Muscle layer of duodenum (tissue), 2 donors: ENCODE data around the gene TXNL4A.
"Not testable (repeated sequence)": the region's sequence is repeated elsewhere in the genome, so short reads cannot be mapped to it uniquely, and the experiment has no call there.

ENCODE experiments used
- H3K27ac ChIP-seq: one replicate; pipeline ENCODE4 v1.7.0; 2013; ENCODE audit warnings: mild to moderate bottlenecking, low read length
- H3K27me3 ChIP-seq: one replicate; pipeline ENCODE4 v1.7.0; 2013; ENCODE audit warnings: low read depth, mild to moderate bottlenecking, control low read depth, low read length
- H3K36me3 ChIP-seq, 2 donors: one replicate each; pipeline ENCODE4 v1.7.0; 2013; ENCODE audit warnings: low read length in 2 of 2, control low read depth in 1 of 2, mild to moderate bottlenecking in 1 of 2; ENCODE audit not compliant: insufficient read depth in 2 of 2, control insufficient read depth in 1 of 2
- H3K4me1 ChIP-seq, 2 donors: one replicate each; pipeline ENCODE4 v1.7.0; 2013; ENCODE audit warnings: low read length in 2 of 2, mild to moderate bottlenecking in 2 of 2, control low read depth in 1 of 2, moderate library complexity in 1 of 2; ENCODE audit not compliant: insufficient read depth in 2 of 2, control insufficient read depth in 1 of 2
- H3K4me3 ChIP-seq, 2 donors: one replicate each; pipeline ENCODE4 v1.7.0; 2013; ENCODE audit warnings: low read length in 2 of 2, low read depth in 1 of 2, mild to moderate bottlenecking in 1 of 2
- H3K9me3 ChIP-seq, 2 donors: one replicate each; pipeline ENCODE4 v1.7.0; 2013; ENCODE audit warnings: low read length in 2 of 2, control low read depth in 1 of 2, mild to moderate bottlenecking in 1 of 2; ENCODE audit not compliant: control insufficient read depth in 1 of 2
- donor health status: healthy.

Gene TXNL4A

GRCh38 chr18:79962835-79963657 lies 25.3 kb downstream of the TXNL4A start:
- Histone ChIP-seq H3K27ac (no peak overlapping the region), H3K4me1 (peaks cover 6 to 16% of the 10 kb centered on the region in 2 donors), H3K36me3 (no peaks in the 10 kb centered on the region), H3K27me3 (peaks cover 4% of the 10 kb centered on the region), H3K9me3 (no peaks in the 10 kb centered on the region), H3K4me3 (no peak overlapping the region)

DNA sequence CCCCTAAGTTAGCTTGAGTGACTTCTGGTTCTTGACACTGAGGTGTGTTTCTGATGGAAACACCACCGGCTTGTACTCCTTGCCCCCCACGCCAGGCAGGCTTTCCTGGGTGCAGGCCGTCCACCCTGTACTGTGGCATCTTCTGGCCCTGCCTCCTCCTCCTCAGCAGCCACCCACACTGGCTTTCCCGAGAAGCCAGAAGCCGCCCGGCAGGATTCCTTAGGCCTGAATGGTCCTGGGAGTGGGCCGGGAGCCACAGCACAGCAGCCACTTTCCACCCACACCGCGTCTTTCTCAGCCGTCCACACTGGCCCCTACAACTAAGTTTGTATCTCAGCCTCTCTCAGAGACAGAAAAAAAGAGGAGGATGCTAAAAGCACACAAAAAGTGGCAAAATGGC lies 26.1 kb downstream of the TXNL4A start:
- no peak overlapping the region for H3K27ac ChIP-seq
- no peak overlapping the region for H3K4me3 ChIP-seq
- H3K4me1 ChIP-seq = peaks cover 6 to 16% of the 10 kb centered on the region in 2 donors
- H3K27me3 ChIP-seq = peaks cover 4% of the 10 kb centered on the region
- H3K9me3 ChIP-seq = no peaks in the 10 kb centered on the region
- H3K36me3 ChIP-seq = no peaks in the 10 kb centered on the region

GRCh38 chr18:79961527-79962291 lies 26.7 kb downstream of the TXNL4A start:
- Histone ChIP-seq H3K4me1 (peaks cover 6 to 16% of the 10 kb centered on the region in 2 donors), H3K36me3 (no peaks in the 10 kb centered on the region), H3K4me3 (no peak overlapping the region), H3K27ac (no peak overlapping the region), H3K27me3 (peaks cover 4% of the 10 kb centered on the region), H3K9me3 (no peaks in the 10 kb centered on the region)

DNA sequence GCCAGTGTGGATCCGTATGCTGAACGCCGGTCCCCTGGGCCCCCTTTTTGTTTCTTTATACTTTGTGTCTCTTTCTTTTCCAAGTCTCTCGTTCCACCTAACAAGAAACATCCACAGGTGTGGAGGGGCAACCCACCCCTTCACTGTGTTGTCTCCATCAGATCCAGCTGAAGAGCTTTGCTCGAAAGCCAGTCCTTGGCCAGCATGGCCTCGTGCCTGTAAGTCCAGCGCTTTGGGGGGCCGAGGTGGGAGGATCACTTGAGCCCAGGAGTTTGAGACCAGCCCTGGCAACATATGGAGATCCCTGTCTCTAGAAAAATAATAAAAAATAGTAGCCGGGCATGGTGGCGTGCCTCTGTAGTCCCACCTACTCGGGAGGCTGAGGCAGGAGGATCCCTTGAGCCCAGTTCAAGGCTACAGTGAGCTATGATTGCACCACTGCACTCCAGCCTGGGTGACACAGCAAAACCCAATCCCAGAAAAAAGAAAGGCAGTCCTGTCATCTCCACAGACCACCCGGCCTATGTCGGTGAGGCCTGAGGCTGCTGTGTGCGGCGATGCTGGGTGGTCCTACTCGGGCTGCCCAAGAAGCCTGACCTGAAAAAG lies 27.3 kb downstream of the TXNL4A start:
- Histone ChIP-seq H3K9me3 (no peaks in the 10 kb centered on the region), H3K27ac (no peak overlapping the region), H3K4me3 (no peak overlapping the region)

DNA sequence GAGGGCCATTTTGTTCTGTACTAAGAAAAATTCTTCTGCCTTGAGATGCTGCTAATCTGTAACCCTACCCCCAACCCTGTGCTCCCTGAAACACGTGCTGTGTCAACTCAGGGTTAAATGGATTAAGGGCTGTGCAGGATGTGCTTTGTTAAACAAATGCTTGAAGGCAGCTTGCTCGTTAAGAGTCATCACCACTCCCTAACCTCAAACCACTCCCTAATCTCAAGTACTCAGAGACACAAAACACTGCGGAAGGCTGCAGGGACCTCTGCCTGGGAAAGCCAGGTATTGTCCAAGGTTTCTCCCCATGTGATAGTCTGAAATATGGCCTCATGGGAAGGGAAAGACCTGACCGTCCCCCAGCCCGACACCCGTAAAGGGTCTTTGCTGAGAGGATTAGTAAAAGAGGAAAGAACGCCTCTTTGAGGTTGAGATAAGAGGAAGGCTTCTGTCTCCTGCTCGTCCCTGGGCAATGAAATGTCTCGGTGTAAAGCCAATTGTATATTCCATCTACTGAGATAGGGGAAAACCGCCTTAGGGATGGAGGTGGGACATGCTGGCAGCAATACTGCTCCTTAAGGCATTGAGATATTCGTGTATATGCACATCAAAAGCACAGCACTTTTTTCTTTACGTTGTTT lies 28.1 kb downstream of the TXNL4A start:
- H3K27me3 ChIP-seq, H3K27ac ChIP-seq, H3K36me3 ChIP-seq, H3K4me3 ChIP-seq, H3K9me3 ChIP-seq: not testable (repeated sequence)
- H3K4me1 ChIP-seq = peaks cover 2 to 13% of the 10 kb centered on the region in 2 donors

More for the DNA sequence above, 27.3 kb downstream of the TXNL4A start:
- H3K4me1 ChIP-seq = peaks cover 6 to 16% of the 10 kb centered on the region in 2 donors
- no peaks in the 10 kb centered on the region for H3K36me3 ChIP-seq
- H3K27me3 ChIP-seq = peaks cover 4% of the 10 kb centered on the region

DNA sequence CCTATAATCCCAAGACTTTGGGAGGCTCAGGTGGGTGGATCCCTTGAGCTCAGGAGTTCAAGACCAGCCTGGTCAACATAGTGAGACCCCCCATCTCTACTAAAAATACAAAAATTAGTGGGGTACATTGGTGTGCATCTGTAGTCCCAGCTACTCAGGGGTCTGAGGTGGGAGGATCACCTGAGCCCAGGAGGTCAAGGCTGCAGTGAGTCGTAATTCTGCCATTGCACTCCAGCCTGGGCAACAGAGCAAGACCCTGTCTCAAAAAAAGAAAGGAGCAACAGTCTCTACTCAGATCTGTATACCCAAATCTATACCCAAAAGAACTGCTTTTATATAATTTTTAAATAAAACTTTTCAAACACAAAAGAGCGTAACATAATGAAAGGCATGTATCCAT lies 29.4 kb downstream of the TXNL4A start:
- Histone ChIP-seq H3K36me3 (no peaks in the 10 kb centered on the region), H3K4me1 (peaks cover 0 to under 1% of the 10 kb centered on the region in 2 donors), H3K27me3 (peaks cover 4% of the 10 kb centered on the region), H3K27ac (no peak overlapping the region), H3K9me3 (no peaks in the 10 kb centered on the region), H3K4me3 (no peak overlapping the region)

- H3K4me1 ChIP-seq = peaks cover 0 to 6% of the 10 kb centered on the region in 2 donors
- no peak overlapping the region for H3K4me3 ChIP-seq
- no peak overlapping the region for H3K27ac ChIP-seq
- no peaks in the 10 kb centered on the region for H3K27me3 ChIP-seq
- H3K9me3 ChIP-seq = no peaks in the 10 kb centered on the region
- no peaks in the 10 kb centered on the region for H3K36me3 ChIP-seq
Observed at GRCh38 chr18:79956276-79956675, 32.1 kb downstream of the TXNL4A start.

GRCh38 chr18:79955302-79956075 lies 32.9 kb downstream of the TXNL4A start:
- no peak overlapping the region for H3K27ac ChIP-seq

GRCh38 chr18:79954791-79955190 lies 33.6 kb downstream of the TXNL4A start:
- H3K9me3 ChIP-seq = no peaks in the 10 kb centered on the region
- H3K4me3 ChIP-seq = no peak overlapping the region
- peaks cover 0 to 14% of the 10 kb centered on the region in 2 donors for H3K4me1 ChIP-seq
- H3K27ac ChIP-seq = no peak overlapping the region
- no peaks in the 10 kb centered on the region for H3K36me3 ChIP-seq
- no peaks in the 10 kb centered on the region for H3K27me3 ChIP-seq

More at GRCh38 chr18:79955302-79956075, 32.9 kb downstream of the TXNL4A start:
- Histone ChIP-seq H3K9me3 (no peaks in the 10 kb centered on the region), H3K4me1 (peaks cover 0 to 7% of the 10 kb centered on the region in 2 donors), H3K4me3 (no peak overlapping the region), H3K36me3 (no peaks in the 10 kb centered on the region), H3K27me3 (no peaks in the 10 kb centered on the region)

GRCh38 chr18:79953971-79954651 lies 34.3 kb downstream of the TXNL4A start:
- H3K4me1 ChIP-seq = peaks cover under 1 to 20% of the 10 kb centered on the region in 2 donors
- H3K36me3 ChIP-seq = no peaks in the 10 kb centered on the region
- no peak overlapping the region for H3K4me3 ChIP-seq
- no peaks in the 10 kb centered on the region for H3K9me3 ChIP-seq
- H3K27ac ChIP-seq = no peak overlapping the region
- H3K27me3 ChIP-seq = no peaks in the 10 kb centered on the region
